ENCODE measurements around the gene PKIG.
"Not testable (repeated sequence)": the region's sequence is repeated elsewhere in the genome, so short reads cannot be mapped to it uniquely, and the experiment has no call there.

The PKIG gene

DNA sequence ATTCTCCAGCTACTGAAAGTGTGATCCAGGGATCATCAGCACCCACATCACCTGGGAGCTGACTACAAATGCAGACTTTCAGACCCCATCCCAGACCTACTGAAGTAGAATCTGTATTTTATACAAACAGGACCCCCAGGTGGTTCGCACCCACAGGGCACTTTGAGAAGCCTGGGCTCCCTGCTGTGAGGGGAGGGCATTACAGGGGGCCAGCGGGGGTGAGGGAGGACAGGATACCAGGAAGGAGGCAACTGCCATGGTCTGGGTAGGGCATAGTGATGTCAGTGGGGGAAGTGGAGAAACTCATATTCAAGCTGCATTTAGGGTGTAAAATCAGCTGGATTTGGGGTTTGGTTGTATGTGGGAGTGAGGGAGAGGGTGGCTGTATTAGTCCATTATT is 71.2 kb downstream of the PKIG start:
- H4K20me1 ChIP-seq (ENCODE audit: low read depth, low read length), result no peaks in the 10 kb centered on the region
- H2AFZ ChIP-seq (ENCODE audit: low read depth, low read length, severe bottlenecking), result no peak overlapping the region
- no peaks in the 10 kb centered on the region for H3K9me2 ChIP-seq (replicated peaks; ENCODE audit: insufficient read depth, low read length)
- peaks cover 25% of the 10 kb centered on the region for H3K79me2 ChIP-seq (ENCODE audit: insufficient read depth, low read length)
- TF ChIP-seq EZH2phosphoT487 (conservative IDR thresholded peaks at IDR 0.05; ENCODE audit: low read length), result no peak
- TF ChIP-seq, protein P1, sequence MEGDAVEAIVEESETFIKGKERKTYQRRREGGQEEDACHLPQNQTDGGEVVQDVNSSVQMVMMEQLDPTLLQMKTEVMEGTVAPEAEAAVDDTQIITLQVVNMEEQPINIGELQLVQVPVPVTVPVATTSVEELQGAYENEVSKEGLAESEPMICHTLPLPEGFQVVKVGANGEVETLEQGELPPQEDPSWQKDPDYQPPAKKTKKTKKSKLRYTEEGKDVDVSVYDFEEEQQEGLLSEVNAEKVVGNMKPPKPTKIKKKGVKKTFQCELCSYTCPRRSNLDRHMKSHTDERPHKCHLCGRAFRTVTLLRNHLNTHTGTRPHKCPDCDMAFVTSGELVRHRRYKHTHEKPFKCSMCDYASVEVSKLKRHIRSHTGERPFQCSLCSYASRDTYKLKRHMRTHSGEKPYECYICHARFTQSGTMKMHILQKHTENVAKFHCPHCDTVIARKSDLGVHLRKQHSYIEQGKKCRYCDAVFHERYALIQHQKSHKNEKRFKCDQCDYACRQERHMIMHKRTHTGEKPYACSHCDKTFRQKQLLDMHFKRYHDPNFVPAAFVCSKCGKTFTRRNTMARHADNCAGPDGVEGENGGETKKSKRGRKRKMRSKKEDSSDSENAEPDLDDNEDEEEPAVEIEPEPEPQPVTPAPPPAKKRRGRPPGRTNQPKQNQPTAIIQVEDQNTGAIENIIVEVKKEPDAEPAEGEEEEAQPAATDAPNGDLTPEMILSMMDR (IDR thresholded peaks at IDR 0.05; ENCODE audit: insufficient read depth, low read length, poor library complexity, severe bottlenecking), result no peak
- H3K4me3 ChIP-seq (ENCODE audit: insufficient read depth, low read length, poor library complexity, severe bottlenecking), result no peak overlapping the region
- peaks cover 12% of the 10 kb centered on the region for H3F3A ChIP-seq (ENCODE audit: insufficient read depth)
- H3K27me3 ChIP-seq (ENCODE audit: low read length), result no peaks in the 10 kb centered on the region
- no peak overlapping the region for H3K27ac ChIP-seq (ENCODE audit: low read depth, low read length)
- no peak overlapping the region for H3K9ac ChIP-seq (ENCODE audit: low read length)
- no peaks in the 10 kb centered on the region for H3K36me3 ChIP-seq (ENCODE audit: low read length)
- H3K4me2 ChIP-seq (ENCODE audit: low read depth, low read length, poor library complexity, severe bottlenecking), result no peak overlapping the region
- H3K9me3 ChIP-seq (ENCODE audit: insufficient read depth, low read length), result no peaks in the 10 kb centered on the region

DNA sequence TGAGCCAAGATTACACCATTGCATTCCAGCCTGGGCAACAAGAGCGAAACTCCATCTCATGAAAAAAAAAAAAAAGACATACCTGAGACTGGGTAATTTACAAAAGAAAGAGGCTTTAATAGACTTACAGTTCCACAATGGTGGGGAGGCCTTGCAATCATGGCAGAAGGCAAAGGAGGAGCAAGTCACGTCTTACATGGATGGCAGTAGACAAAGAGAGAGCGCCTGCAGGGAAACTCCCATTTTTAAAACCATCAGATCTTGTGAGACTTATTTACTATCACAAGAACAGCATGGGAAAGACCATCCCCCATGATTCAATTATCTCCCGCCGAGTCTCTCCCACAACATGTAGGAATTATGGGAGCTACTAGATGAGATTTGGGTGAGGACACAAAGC is 71.8 kb downstream of the PKIG start:
- not testable (repeated sequence) for H3K27ac ChIP-seq (ENCODE audit: low read depth, low read length); H3K4me3 ChIP-seq (ENCODE audit: insufficient read depth, low read length, poor library complexity, severe bottlenecking); H3K36me3 ChIP-seq (ENCODE audit: low read length); H2AFZ ChIP-seq (ENCODE audit: low read depth, low read length, severe bottlenecking); H3F3A ChIP-seq (ENCODE audit: insufficient read depth); H4K20me1 ChIP-seq (ENCODE audit: low read depth, low read length); H3K9me2 ChIP-seq (replicated peaks; ENCODE audit: insufficient read depth, low read length); H3K27me3 ChIP-seq (ENCODE audit: low read length); H3K9ac ChIP-seq (ENCODE audit: low read length); H3K9me3 ChIP-seq (ENCODE audit: insufficient read depth, low read length); H3K4me2 ChIP-seq (ENCODE audit: low read depth, low read length, poor library complexity, severe bottlenecking)
- peaks cover 18% of the 10 kb centered on the region for H3K79me2 ChIP-seq (ENCODE audit: insufficient read depth, low read length)

DNA sequence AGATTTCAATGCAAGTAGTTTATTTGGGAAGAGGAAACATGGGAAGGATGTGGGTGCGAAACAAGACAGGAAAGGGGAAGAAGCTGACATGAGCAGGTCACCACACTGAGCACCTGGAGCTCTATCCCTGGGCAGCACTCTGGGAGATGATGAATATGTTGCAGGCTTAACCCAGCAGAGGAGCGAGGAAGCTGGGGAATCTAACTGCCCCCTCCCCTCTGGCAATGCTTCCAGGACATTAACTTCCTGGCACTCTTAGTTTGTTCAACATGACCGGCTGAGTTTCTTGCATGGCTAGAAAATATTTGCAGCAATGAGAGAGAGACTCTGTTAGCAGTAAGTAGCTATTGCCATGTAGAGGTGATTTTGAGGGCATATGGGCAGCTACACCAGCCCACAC is 74.1 kb downstream of the PKIG start:
- H3K4me3 ChIP-seq (ENCODE audit: insufficient read depth, low read length, poor library complexity, severe bottlenecking), result no peak overlapping the region
- no peaks in the 10 kb centered on the region for H3K9me3 ChIP-seq (ENCODE audit: insufficient read depth, low read length)
- H3K4me2 ChIP-seq (ENCODE audit: low read depth, low read length, poor library complexity, severe bottlenecking), result no peak overlapping the region
- no peaks in the 10 kb centered on the region for H3K36me3 ChIP-seq (ENCODE audit: low read length)
- no peaks in the 10 kb centered on the region for H4K20me1 ChIP-seq (ENCODE audit: low read depth, low read length)
- H3K27me3 ChIP-seq (ENCODE audit: low read length), result no peaks in the 10 kb centered on the region
- no peak overlapping the region for H3K27ac ChIP-seq (ENCODE audit: low read depth, low read length)
- no peaks in the 10 kb centered on the region for H3K79me2 ChIP-seq (ENCODE audit: insufficient read depth, low read length)
- H2AFZ ChIP-seq (ENCODE audit: low read depth, low read length, severe bottlenecking), result no peak overlapping the region
- TF ChIP-seq, protein P1 (IDR thresholded peaks at IDR 0.05; ENCODE audit: insufficient read depth, low read length, poor library complexity, severe bottlenecking), result no peak
- no peak for TF ChIP-seq EZH2phosphoT487 (conservative IDR thresholded peaks at IDR 0.05; ENCODE audit: low read length)
- H3K9ac ChIP-seq (ENCODE audit: low read length), result no peak overlapping the region
- no peaks in the 10 kb centered on the region for H3F3A ChIP-seq (ENCODE audit: insufficient read depth)
- no peaks in the 10 kb centered on the region for H3K9me2 ChIP-seq (replicated peaks; ENCODE audit: insufficient read depth, low read length)

DNA sequence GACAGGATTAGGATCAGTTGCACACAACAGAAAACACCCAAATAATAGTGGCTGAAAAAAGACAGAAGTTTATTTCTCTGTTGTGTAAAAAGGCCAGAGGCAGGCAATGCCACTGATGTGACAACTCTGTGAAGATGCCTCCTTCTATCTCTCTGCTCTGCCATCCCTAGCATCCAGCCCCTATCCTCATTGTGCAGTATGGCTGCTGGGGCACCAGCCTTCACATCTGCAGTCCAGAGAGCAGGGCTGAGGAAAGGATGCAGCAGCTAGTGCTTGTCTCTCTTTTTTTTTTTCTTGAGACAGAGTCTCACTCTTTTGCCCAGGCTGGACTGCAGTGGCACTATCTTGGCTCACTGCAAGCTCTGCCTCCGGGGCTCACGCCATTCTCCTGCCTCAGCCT is 75.5 kb downstream of the PKIG start:
- no peak for TF ChIP-seq EZH2phosphoT487 (conservative IDR thresholded peaks at IDR 0.05; ENCODE audit: low read length)
- TF ChIP-seq, protein P1 (IDR thresholded peaks at IDR 0.05; ENCODE audit: insufficient read depth, low read length, poor library complexity, severe bottlenecking), result no peak
- H3K9ac ChIP-seq (ENCODE audit: low read length), result no peak overlapping the region
- H3K36me3 ChIP-seq (ENCODE audit: low read length), result no peaks in the 10 kb centered on the region
- no peaks in the 10 kb centered on the region for H4K20me1 ChIP-seq (ENCODE audit: low read depth, low read length)
- no peaks in the 10 kb centered on the region for H3K79me2 ChIP-seq (ENCODE audit: insufficient read depth, low read length)
- H3F3A ChIP-seq (ENCODE audit: insufficient read depth), result no peaks in the 10 kb centered on the region
- no peaks in the 10 kb centered on the region for H3K9me3 ChIP-seq (ENCODE audit: insufficient read depth, low read length)
- no peak overlapping the region for H3K4me3 ChIP-seq (ENCODE audit: insufficient read depth, low read length, poor library complexity, severe bottlenecking)
- H2AFZ ChIP-seq (ENCODE audit: low read depth, low read length, severe bottlenecking), result no peak overlapping the region
- H3K27me3 ChIP-seq (ENCODE audit: low read length), result no peaks in the 10 kb centered on the region
- no peak overlapping the region for H3K4me2 ChIP-seq (ENCODE audit: low read depth, low read length, poor library complexity, severe bottlenecking)
- no peak overlapping the region for H3K27ac ChIP-seq (ENCODE audit: low read depth, low read length)
- no peaks in the 10 kb centered on the region for H3K9me2 ChIP-seq (replicated peaks; ENCODE audit: insufficient read depth, low read length)
